ENCODE data around the gene ARL10. TPM values are rescaled to one million over a fixed set of nuclear protein-coding genes. Genes with fewer than 3 reads are reported as not detected.

ARL10 gene
- total RNA-seq, 4 donors from 2014 or later = 1.4 to 4.7 (median 2.4) TPM

DNA sequence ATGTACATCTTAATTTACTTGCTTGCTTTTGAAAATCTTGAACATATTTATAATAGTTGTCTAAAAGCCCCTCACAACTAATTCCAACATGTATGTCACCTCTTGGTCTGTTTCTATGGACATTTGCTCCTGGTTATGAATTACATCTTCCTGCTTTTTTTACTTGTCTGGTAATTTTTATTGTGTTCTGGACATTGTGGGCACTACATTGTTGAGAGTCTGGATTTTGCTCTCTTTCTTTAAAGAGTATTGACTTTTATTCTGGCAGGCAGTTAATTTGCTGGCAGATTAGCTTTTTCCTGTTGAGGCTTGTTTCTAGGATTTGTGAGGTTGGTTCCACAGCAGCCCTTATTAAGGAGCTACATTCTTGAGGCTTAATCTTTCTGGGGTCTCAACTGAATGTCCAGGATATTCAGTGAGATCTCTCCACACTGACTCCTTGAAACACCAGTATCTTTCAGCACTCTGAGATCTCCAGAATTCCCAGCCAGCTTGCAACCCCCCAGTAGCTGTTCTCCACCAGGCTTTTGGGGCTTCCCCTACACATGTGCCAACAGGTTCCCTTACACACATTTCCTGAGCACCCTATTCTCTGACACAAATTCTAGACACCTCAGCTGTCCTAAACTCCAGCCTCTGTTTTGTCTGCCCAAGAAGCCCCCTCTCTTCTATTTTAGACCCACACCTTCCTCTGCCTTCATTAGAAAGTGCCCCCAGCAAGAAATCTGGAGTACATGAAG lies 31.1 kb upstream of the ARL10 start:
- H3K27me3 ChIP-seq = no peaks in the 10 kb centered on the region

DNA sequence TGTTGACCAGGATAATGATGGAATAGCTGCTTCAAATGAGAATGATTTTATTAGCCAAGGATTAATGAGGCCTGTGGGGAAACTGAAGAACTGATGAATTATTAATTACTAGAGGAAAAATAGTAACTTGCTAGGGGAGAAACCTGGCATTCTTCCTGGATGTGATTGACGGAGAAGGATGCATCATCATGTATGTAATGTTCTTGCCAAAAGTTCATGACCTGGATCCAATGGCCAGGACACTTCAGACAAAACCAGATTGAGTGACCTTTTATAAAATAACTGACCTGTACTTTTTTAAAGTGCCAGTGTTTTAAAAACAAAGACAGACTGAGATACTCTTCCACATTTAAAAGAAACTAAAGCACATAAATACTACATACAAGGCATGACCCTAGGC lies 27.4 kb upstream of the ARL10 start:
- TF ChIP-seq POLR2A (IDR thresholded peaks at IDR 0.05) = no peak
- TF ChIP-seq, protein P1, sequence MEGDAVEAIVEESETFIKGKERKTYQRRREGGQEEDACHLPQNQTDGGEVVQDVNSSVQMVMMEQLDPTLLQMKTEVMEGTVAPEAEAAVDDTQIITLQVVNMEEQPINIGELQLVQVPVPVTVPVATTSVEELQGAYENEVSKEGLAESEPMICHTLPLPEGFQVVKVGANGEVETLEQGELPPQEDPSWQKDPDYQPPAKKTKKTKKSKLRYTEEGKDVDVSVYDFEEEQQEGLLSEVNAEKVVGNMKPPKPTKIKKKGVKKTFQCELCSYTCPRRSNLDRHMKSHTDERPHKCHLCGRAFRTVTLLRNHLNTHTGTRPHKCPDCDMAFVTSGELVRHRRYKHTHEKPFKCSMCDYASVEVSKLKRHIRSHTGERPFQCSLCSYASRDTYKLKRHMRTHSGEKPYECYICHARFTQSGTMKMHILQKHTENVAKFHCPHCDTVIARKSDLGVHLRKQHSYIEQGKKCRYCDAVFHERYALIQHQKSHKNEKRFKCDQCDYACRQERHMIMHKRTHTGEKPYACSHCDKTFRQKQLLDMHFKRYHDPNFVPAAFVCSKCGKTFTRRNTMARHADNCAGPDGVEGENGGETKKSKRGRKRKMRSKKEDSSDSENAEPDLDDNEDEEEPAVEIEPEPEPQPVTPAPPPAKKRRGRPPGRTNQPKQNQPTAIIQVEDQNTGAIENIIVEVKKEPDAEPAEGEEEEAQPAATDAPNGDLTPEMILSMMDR (IDR thresholded peaks at IDR 0.05 in 4 of 5, conservative IDR thresholded peaks at IDR 0.05 in 1 of 5) = no peak
- ATAC-seq (no peak), DNase-seq (no peak)
- no peak overlapping the region for H3K4me3 ChIP-seq
- in situ Hi-C loops (cut with MboI; ENCODE audit: low sequenced_read_pairs in 4 of 4) = no loop called here
- no peaks in the 10 kb centered on the region for H3K36me3 ChIP-seq
- intact Hi-C loops (cut with DNase I; ENCODE audit: low total_unique reads) = no loop called here
- H3K27ac ChIP-seq = peak overlapping the region in 2 of 4 donors; percentile 10 to 40
- H3K27me3 ChIP-seq = no peaks in the 10 kb centered on the region
- no peaks in the 10 kb centered on the region for H3K9me3 ChIP-seq
- peaks cover 0 to 17% of the 10 kb centered on the region in 2 donors for H3K4me1 ChIP-seq

More for the DNA sequence above, 31.1 kb upstream of the ARL10 start:
- in situ Hi-C loops (cut with MboI; ENCODE audit: low sequenced_read_pairs in 4 of 4) = no loop called here
- DNase-seq (no peak), ATAC-seq (no peak)
- intact Hi-C loops (cut with DNase I; ENCODE audit: low total_unique reads) = no loop called here
- Histone ChIP-seq H3K27ac (no peak overlapping the region), H3K4me1 (peaks cover 0 to 9% of the 10 kb centered on the region in 2 donors), H3K4me3 (no peak overlapping the region), H3K9me3 (no peaks in the 10 kb centered on the region), H3K36me3 (no peaks in the 10 kb centered on the region)
- TF ChIP-seq, protein P1 (IDR thresholded peaks at IDR 0.05 in 4 of 5, conservative IDR thresholded peaks at IDR 0.05 in 1 of 5) = no peak
- no peak for TF ChIP-seq POLR2A (IDR thresholded peaks at IDR 0.05)

DNA sequence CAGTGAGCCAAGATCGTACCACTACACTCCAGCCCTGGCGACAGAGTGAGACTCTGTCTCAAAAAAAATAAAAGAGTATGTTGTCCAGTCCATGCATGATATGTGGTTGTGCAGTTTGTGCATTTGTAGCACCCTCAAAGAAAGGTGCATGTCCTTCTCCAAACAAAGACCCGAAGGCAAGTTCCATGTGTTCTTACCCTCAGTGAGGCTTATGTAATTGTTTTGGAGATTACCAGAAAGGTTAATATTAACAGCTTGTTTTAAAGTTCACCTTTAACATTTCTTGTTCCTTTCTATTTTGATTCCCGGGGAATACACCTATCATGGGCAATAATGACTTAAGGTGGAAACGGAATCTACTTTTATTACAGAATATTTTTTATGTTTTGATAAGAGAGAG lies 26.0 kb upstream of the ARL10 start:
- Histone ChIP-seq H3K4me1 (peaks cover 0 to 17% of the 10 kb centered on the region in 2 donors), H3K9me3 (no peaks in the 10 kb centered on the region), H3K36me3 (peaks cover 0 to 1% of the 10 kb centered on the region in 2 donors), H3K27me3 (no peaks in the 10 kb centered on the region), H3K27ac (no peak overlapping the region), H3K4me3 (no peak overlapping the region)
- no peak for TF ChIP-seq POLR2A (IDR thresholded peaks at IDR 0.05)
- TF ChIP-seq, protein P1 (IDR thresholded peaks at IDR 0.05 in 4 of 5, conservative IDR thresholded peaks at IDR 0.05 in 1 of 5) = no peak
- ATAC-seq = no peak
- in situ Hi-C loops (cut with MboI; ENCODE audit: low sequenced_read_pairs in 4 of 4) (no loop called here), intact Hi-C loops (cut with DNase I; ENCODE audit: low total_unique reads) (no loop called here)
- DNase-seq = no peak

DNA sequence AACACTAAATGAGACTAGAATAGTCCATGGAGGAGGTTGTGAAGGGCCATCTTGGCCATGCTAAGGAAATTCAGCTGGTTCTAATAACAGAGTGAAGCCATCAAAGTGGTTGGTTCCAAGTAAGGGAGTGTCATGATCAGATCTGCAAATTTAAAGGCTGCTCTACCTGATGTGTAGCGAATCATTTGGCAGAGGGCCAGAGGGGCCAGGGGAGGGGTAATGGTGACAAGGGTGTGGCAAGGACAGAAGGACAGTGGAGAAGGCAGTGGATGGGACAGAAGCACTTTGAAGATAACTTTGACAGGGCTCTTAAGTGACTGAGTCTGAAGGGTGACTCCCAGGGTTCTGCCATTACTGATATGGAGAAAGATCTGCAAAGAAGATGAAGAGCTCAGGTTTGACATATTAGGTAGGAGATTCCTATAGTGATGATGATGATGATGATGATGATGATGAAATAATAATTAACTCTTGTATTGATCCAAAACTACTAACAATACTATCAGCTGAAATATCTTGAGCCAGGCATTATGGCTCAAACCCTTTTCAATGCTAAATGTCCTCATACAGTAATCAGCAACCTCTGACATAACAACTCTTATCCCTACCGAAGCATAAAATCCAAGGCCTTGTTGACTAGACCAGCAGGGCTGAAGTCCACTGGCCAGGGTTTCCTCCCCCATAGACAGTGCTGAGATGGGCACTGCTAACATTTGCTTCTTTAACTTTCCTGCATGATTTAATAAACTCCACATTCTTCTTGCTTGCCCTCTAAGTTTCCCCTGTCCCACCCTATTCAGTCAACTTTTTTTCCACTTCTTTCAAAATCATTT lies 23.7 kb upstream of the ARL10 start:
- peaks cover 0 to 23% of the 10 kb centered on the region in 2 donors for H3K36me3 ChIP-seq

More for the DNA sequence above, 23.7 kb upstream of the ARL10 start:
- TF ChIP-seq, protein P1 (IDR thresholded peaks at IDR 0.05 in 4 of 5, conservative IDR thresholded peaks at IDR 0.05 in 1 of 5) = no peak
- TF ChIP-seq POLR2A (IDR thresholded peaks at IDR 0.05) = no peak
- no peaks in the 10 kb centered on the region for H3K9me3 ChIP-seq
- no peak for DNase-seq
- intact Hi-C loops (cut with DNase I; ENCODE audit: low total_unique reads) (no loop called here), in situ Hi-C loops (cut with MboI; ENCODE audit: low sequenced_read_pairs in 4 of 4) (no loop called here)
- no peak for ATAC-seq
- H3K27me3 ChIP-seq = no peaks in the 10 kb centered on the region
- H3K4me1 ChIP-seq = peaks cover 0 to 17% of the 10 kb centered on the region in 2 donors
- no peak overlapping the region for H3K27ac ChIP-seq
- no peak overlapping the region for H3K4me3 ChIP-seq

Measured in gastrocnemius medialis (tissue), 4 donors.